ENCODE data around the gene CCDC177. TPM values are rescaled to one million over a fixed set of nuclear protein-coding genes. Genes with fewer than 3 reads are reported as not detected.

The CCDC177 gene
- polyA plus RNA-seq, 3 donors: not detected

GRCh38 chr14:69611172-69612013 lies 36.7 kb upstream of the CCDC177 start, which contains the start of gene SUSD6:
SUSD6 (plus strand) TSS chr14:69611596; CDS start chr14:69658593, 46,997 bp downstream.
- Histone ChIP-seq H3K4me2 (replicated peaks; ENCODE audit: extremely low read depth, low read length, poor library complexity, severe bottlenecking) (peak within 1 kb of the TSS; percentile 77), H3K79me2 (ENCODE audit: insufficient read depth, low read length) (peaks cover 37% of the 10 kb centered on the region), H3K4me1 (ENCODE audit: control insufficient read depth in 1 of 2, insufficient read depth in 2 of 2, low read length in 2 of 2) (peaks cover 50 to 54% of the 10 kb centered on the region in 2 donors), H3K9me3 (replicated peaks in 1 of 2; ENCODE audit: control insufficient read depth in 1 of 2, insufficient read depth in 1 of 2, low read length in 2 of 2) (no peaks in the 10 kb centered on the region), H3K27ac (ENCODE audit: low read depth in 1 of 2, low read length in 2 of 2) (peak within 1 kb of the TSS; percentile 91 to 96), H3K36me3 (replicated peaks in 1 of 2; ENCODE audit: control insufficient read depth in 1 of 2, insufficient read depth in 2 of 2, low read length in 2 of 2) (no peaks in the 10 kb centered on the region), H3K4me3 (replicated peaks in 1 of 3; ENCODE audit: low read depth in 2 of 3, low read length in 3 of 3) (peak within 1 kb of the TSS; percentile 79 to 98 (median 91)), H3K9ac (ENCODE audit: insufficient read depth, low read length, poor library complexity, severe bottlenecking) (peak within 1 kb of the TSS; percentile 95), H2AFZ (ENCODE audit: insufficient read depth, low read depth, low read length, poor library complexity, severe bottlenecking) (peak within 1 kb of the TSS; percentile 75), H3K27me3 (ENCODE audit: control insufficient read depth in 2 of 2, insufficient read depth in 2 of 2, low read length in 2 of 2) (no peaks in the 10 kb centered on the region), H4K20me1 (ENCODE audit: insufficient read depth, low read length) (peaks cover 40% of the 10 kb centered on the region)
- DNase-seq: peak; percentile 87 to 92 (median 91)
- H3K27me3 Mint-ChIP-seq (ENCODE audit: low read depth in 3 of 3): peaks cover 0 to 2% (median 1%) of the 10 kb centered on the region in 3 donors
- H3K27ac Mint-ChIP-seq: peak within 1 kb of the TSS; percentile 97 to 100 (median 99)
- intact Hi-C loops (cut with micrococcal nuclease): loop anchor here in 1 of 2 donors (2.0 kb wide), 1 partner anchor 39 kb away; no protein-coding TSS in a partner anchor
- no peaks in the 10 kb centered on the region for H3K9me3 Mint-ChIP-seq
- H3K36me3 Mint-ChIP-seq: peaks cover 8 to 13% of the 10 kb centered on the region in 2 donors
- no peak for TF ChIP-seq CTCF (IDR thresholded peaks at IDR 0.05)
- peak within 1 kb of the TSS; percentile 98 to 99 for H3K4me3 Mint-ChIP-seq
- WGBS (ENCODE audit: insufficient coverage): under 1% methylated on average over 61 of the region's 105 CpGs
- peaks cover 59% of the 10 kb centered on the region for H3K4me1 Mint-ChIP-seq

- intact Hi-C loops (cut with micrococcal nuclease): no loop called here
- H3K4me1 Mint-ChIP-seq: peaks cover 57% of the 10 kb centered on the region
Observed at GRCh38 chr14:69610874-69611171, 36.2 kb upstream of the CCDC177 start.

More at GRCh38 chr14:69610874-69611171, 36.2 kb upstream of the CCDC177 start:
- H3K4me1 ChIP-seq (ENCODE audit: control insufficient read depth in 1 of 2, insufficient read depth in 2 of 2, low read length in 2 of 2): peaks cover 48 to 53% of the 10 kb centered on the region in 2 donors
- H3K9me3 ChIP-seq (replicated peaks in 1 of 2; ENCODE audit: control insufficient read depth in 1 of 2, insufficient read depth in 1 of 2, low read length in 2 of 2): no peaks in the 10 kb centered on the region
- Mint-ChIP-seq H3K36me3 (peaks cover 7 to 9% of the 10 kb centered on the region in 2 donors), H3K4me3 (peak overlapping the region; percentile 66 to 76), H3K27ac (peak overlapping the region; percentile 57 to 86 (median 77)), H3K27me3 (ENCODE audit: low read depth in 3 of 3) (peaks cover 0 to 2% (median 1%) of the 10 kb centered on the region in 3 donors), H3K9me3 (no peaks in the 10 kb centered on the region)
- peak overlapping the region; percentile 75 for H2AFZ ChIP-seq (ENCODE audit: insufficient read depth, low read depth, low read length, poor library complexity, severe bottlenecking)
- peak overlapping the region; percentile 51 for H3K9ac ChIP-seq (ENCODE audit: insufficient read depth, low read length, poor library complexity, severe bottlenecking)
- H3K4me2 ChIP-seq (replicated peaks; ENCODE audit: extremely low read depth, low read length, poor library complexity, severe bottlenecking): peak overlapping the region; percentile 71
- H3K4me3 ChIP-seq (replicated peaks in 1 of 3; ENCODE audit: low read depth in 2 of 3, low read length in 3 of 3): peak overlapping the region; percentile 26 to 71 (median 38)
- TF ChIP-seq CTCF (IDR thresholded peaks at IDR 0.05): no peak
- H3K79me2 ChIP-seq (ENCODE audit: insufficient read depth, low read length): peaks cover 33% of the 10 kb centered on the region
- peaks cover 35% of the 10 kb centered on the region for H4K20me1 ChIP-seq (ENCODE audit: insufficient read depth, low read length)
- no peak for DNase-seq
- H3K27ac ChIP-seq (ENCODE audit: low read depth in 1 of 2, low read length in 2 of 2): peak overlapping the region; percentile 5 to 79
- H3K27me3 ChIP-seq (ENCODE audit: control insufficient read depth in 2 of 2, insufficient read depth in 2 of 2, low read length in 2 of 2): no peaks in the 10 kb centered on the region
- WGBS (ENCODE audit: insufficient coverage): 55% methylated on average over 5 of the region's 8 CpGs
- H3K36me3 ChIP-seq (replicated peaks in 1 of 2; ENCODE audit: control insufficient read depth in 1 of 2, insufficient read depth in 2 of 2, low read length in 2 of 2): no peaks in the 10 kb centered on the region
